SK-N-SH (cell line): Measurements from ENCODE around the gene BMF. TPM values are rescaled to one million over a fixed set of nuclear protein-coding genes. Genes with fewer than 3 reads are reported as not detected.

ENCODE experiments used
- CTCF ChIA-PET: fragments of 300-600, 350-600 bp; formaldehyde crosslinking; extraction: SDS; loops from one replicate; lab custom pipeline; 2021; lab: Yijun Ruan, JAX
- POLR2A ChIA-PET: fragments of 350-600 bp; sonication (Branson Sonifier 250); formaldehyde crosslinking; extraction: SDS; loops from one replicate; lab custom pipeline; 2020; ENCODE audit warnings: antibody characterized with exemption, inconsistent platforms; lab: Yijun Ruan, JAX
- DNase-seq: peaks from one replicate; pipeline ENCODE4 v3.0.0; 2012
- H2AFZ ChIP-seq: fragments of 200-600 bp; sonication (generic); 2 replicates; pipeline ENCODE4 v1.8.1; 2016; ENCODE audit warnings: antibody characterized with exemption, mild to moderate bottlenecking, low read depth
- H3F3A ChIP-seq: fragments of 200-600 bp; sonication (generic); replicated peaks from 2 replicates; pipeline ENCODE3; 2016; ENCODE audit warnings: antibody characterized with exemption, mild to moderate bottlenecking; ENCODE audit not compliant: insufficient read depth
- H3K27ac ChIP-seq, 2 experiments: fragments of 200-500 bp in 1 of 2; fragments of 200-600 bp in 1 of 2; sonication (Bioruptor generic) in 1 of 2; sonication (generic), shearing (Covaris generic) in 1 of 2; 2 replicates each; pipeline versions ENCODE4 v1.5.1 to v1.6.1; 2014 to 2016; ENCODE audit warnings: low read depth in 2 of 2, inconsistent platforms in 1 of 2, low read length in 1 of 2, mild to moderate bottlenecking in 1 of 2, mixed read lengths in 1 of 2
- H3K27me3 ChIP-seq: fragments of 200-600 bp; sonication (generic), shearing (Covaris generic); 2 replicates; pipeline ENCODE4 v1.6.1; 2016; ENCODE audit warnings: mixed run types; ENCODE audit not compliant: insufficient read depth
- H3K36me3 ChIP-seq, 2 experiments: fragments of 200-500 bp in 1 of 2; fragments of 200-600 bp in 1 of 2; sonication (Bioruptor generic) in 1 of 2; sonication (generic) in 1 of 2; replicated peaks in 1 of 2; 2 replicates each; pipeline versions ENCODE3 to v1.5.1; 2014 to 2016; ENCODE audit warnings: low read length in 1 of 2, mild to moderate bottlenecking in 1 of 2; ENCODE audit not compliant: insufficient read depth in 2 of 2, control insufficient read depth in 1 of 2
- H3K4me1 ChIP-seq, 2 experiments: fragments of 200-500 bp in 1 of 2; fragments of 200-600 bp in 1 of 2; sonication (Bioruptor generic) in 1 of 2; sonication (generic), shearing (Covaris generic) in 1 of 2; 2 replicates each; pipeline versions ENCODE4 v1.5.1 to v1.6.1; 2014 to 2016; ENCODE audit warnings: low read depth in 1 of 2, low read length in 1 of 2, mixed run types in 1 of 2; ENCODE audit not compliant: insufficient read depth in 2 of 2, control insufficient read depth in 1 of 2
- H3K4me2 ChIP-seq: fragments of 200-600 bp; sonication (generic), shearing (Covaris generic); 2 replicates; pipeline ENCODE4 v1.6.1; 2017; ENCODE audit warnings: mixed run types
- H3K4me3 ChIP-seq, 2 experiments: fragments of 200-500 bp in 1 of 2; fragments of 200-600 bp in 1 of 2; sonication (Bioruptor generic) in 1 of 2; sonication (generic), shearing (Covaris generic) in 1 of 2; 2 replicates each; pipeline versions ENCODE4 v1.5.1 to v1.8.1; 2014 to 2016; ENCODE audit warnings: low read depth in 2 of 2, inconsistent platforms in 1 of 2, low read length in 1 of 2, mild to moderate bottlenecking in 1 of 2, mixed read lengths in 1 of 2, moderate library complexity in 1 of 2
- H3K79me2 ChIP-seq: fragments of 200-600 bp; sonication (generic); 2 replicates; pipeline ENCODE4 v1.8.1; 2017; ENCODE audit warnings: mild to moderate bottlenecking; ENCODE audit not compliant: insufficient read depth
- H3K9ac ChIP-seq: fragments of 200-600 bp; sonication (generic); 2 replicates; pipeline ENCODE4 v1.6.1; 2017; ENCODE audit warnings: mixed run types
- H3K9me2 ChIP-seq: fragments of 200-600 bp; sonication (generic); 2 replicates; pipeline ENCODE4 v1.6.1; 2017; ENCODE audit warnings: mixed run types
- H3K9me3 ChIP-seq: fragments of 200-600 bp; sonication (generic); 2 replicates; pipeline ENCODE4 v1.6.1; 2017; ENCODE audit warnings: mixed run types, mild to moderate bottlenecking, moderate library complexity
- H4K20me1 ChIP-seq: fragments of 200-600 bp; sonication (generic); 2 replicates; pipeline ENCODE4 v1.6.1; 2017; ENCODE audit warnings: mild to moderate bottlenecking, mixed run types; ENCODE audit not compliant: insufficient read depth
- EP300 ChIP-seq, 2 experiments: IDR thresholded peaks; 2 replicates each; pipeline versions ENCODE4 v1.4.0 to v1.6.1; 2012; ENCODE audit warnings: borderline replicate concordance in 1 of 2, low read depth in 1 of 2, low read length in 1 of 2
- FOSL2 ChIP-seq: IDR thresholded peaks from 2 replicates; pipeline ENCODE4 v1.4.0; 2012; ENCODE audit warnings: low read depth, mild to moderate bottlenecking, moderate library complexity, borderline replicate concordance
- FOXJ3 ChIP-seq: sonication (generic); formaldehyde crosslinking; IDR thresholded peaks from 2 replicates; pipeline ENCODE4 v1.5.1; 2020; ENCODE audit warnings: mild to moderate bottlenecking, missing genetic modification reagents
- GATA2 ChIP-seq: sonication (generic); formaldehyde crosslinking; IDR thresholded peaks from 2 replicates; pipeline ENCODE4 v1.5.0; 2020; ENCODE audit warnings: mild to moderate bottlenecking, missing genetic modification reagents
- MAX ChIP-seq: IDR thresholded peaks from 2 replicates; pipeline ENCODE4 v1.4.0; 2012; ENCODE audit warnings: low read depth
- MXI1 ChIP-seq: IDR thresholded peaks from 2 replicates; pipeline ENCODE4 v1.6.1; 2012; ENCODE audit warnings: mild to moderate bottlenecking, low read depth, low read length, improper control_type of control experiment
- NRF1 ChIP-seq: IDR thresholded peaks from 2 replicates; pipeline ENCODE4 v1.6.1; 2012; ENCODE audit warnings: low read depth, mild to moderate bottlenecking, low read length
- RAD21 ChIP-seq: IDR thresholded peaks from 2 replicates; pipeline ENCODE4 v1.6.1; 2012; ENCODE audit warnings: mild to moderate bottlenecking, low read length
- REST ChIP-seq: IDR thresholded peaks from 2 replicates; pipeline ENCODE4 v1.6.1; 2012; ENCODE audit warnings: mild to moderate bottlenecking, low read depth, low read length, moderate library complexity
- RXRA ChIP-seq: IDR thresholded peaks from 2 replicates; pipeline ENCODE4 v1.4.0; 2012; ENCODE audit warnings: low read depth, mild to moderate bottlenecking, borderline replicate concordance
- SIN3A ChIP-seq: IDR thresholded peaks from 2 replicates; pipeline ENCODE4 v1.6.1; 2012; ENCODE audit warnings: low read depth, mild to moderate bottlenecking, low read length, moderate library complexity, borderline replicate concordance
- SMC3 ChIP-seq: IDR thresholded peaks from 2 replicates; pipeline ENCODE4 v1.6.1; 2012; ENCODE audit warnings: low read depth, low read length, improper control_type of control experiment
- TAF1 ChIP-seq: IDR thresholded peaks from 2 replicates; pipeline ENCODE4 v1.6.1; 2012; ENCODE audit warnings: low read depth, mild to moderate bottlenecking, low read length, moderate library complexity, borderline replicate concordance
- TEAD4 ChIP-seq: IDR thresholded peaks from 2 replicates; pipeline ENCODE4 v1.4.0; 2012; ENCODE audit warnings: mild to moderate bottlenecking, borderline replicate concordance; ENCODE audit not compliant: insufficient read depth
- YY1 ChIP-seq: IDR thresholded peaks from 2 replicates; pipeline ENCODE4 v1.4.0; 2012; ENCODE audit warnings: low read depth, mild to moderate bottlenecking
- ZBTB33 ChIP-seq: IDR thresholded peaks from 2 replicates; pipeline ENCODE4 v1.4.0; 2012; ENCODE audit warnings: low read depth, borderline replicate concordance
- WGBS: methylation state at CpG from one replicate; pipeline ENCODE4 v1.1.6; 2017; ENCODE audit warnings: low lambda C conversion rate; 5-methylcytosine and 5-hydroxymethylcytosine counted together
- polyA plus RNA-seq, 3 experiments: library from polyadenylated mRNA; depleted of rRNA; stranded (reverse); fragments of >200 nt; gene quantifications; 2 replicates each; pipeline ENCODE4 v1.2.3, GENCODE V29; 2012

The BMF gene
- polyA plus RNA-seq, 1 of the 3 experiments (the other 2 are of a cell fraction), result 0.72 TPM

- no peak for TF ChIP-seq ZBTB33
- no peak for TF ChIP-seq MXI1
Measured at GRCh38 chr15:40064231-40064894, 44.3 kb downstream of the BMF start (continued).

- 80% methylated on average over 1 of the region's 2 CpGs for WGBS
- TF ChIP-seq MAX, result no peak
- no peak for TF ChIP-seq RXRA
- TF ChIP-seq SMC3, result no peak
- TF ChIP-seq FOSL2, result peak; percentile 8; the same call in 1 of the 2 replicates
- TF ChIP-seq EP300 (IDR thresholded peaks at IDR 0.05; ENCODE audit: borderline replicate concordance in 1 of 2, low read depth in 1 of 2, low read length in 1 of 2), result no peak
- no peak for TF ChIP-seq SIN3A
- TF ChIP-seq TAF1, result no peak
- Histone ChIP-seq H3K79me2 (no peaks in the 10 kb centered on the region), H3K9ac (no peak overlapping the region), H3K4me1 (peaks cover 10 to 22% of the 10 kb centered on the region in 2 experiments), H2AFZ (no peak overlapping the region), H3K4me2 (no peak overlapping the region; the same call in 1 of the 2 replicates), H3K4me3 (no peak overlapping the region), H3K27me3 (no peaks in the 10 kb centered on the region), H3K36me3 (no peaks in the 10 kb centered on the region), H3K9me3 (no peaks in the 10 kb centered on the region), H3K9me2 (no peaks in the 10 kb centered on the region), H3K27ac (no peak overlapping the region), H4K20me1 (no peaks in the 10 kb centered on the region), H3F3A (no peaks in the 10 kb centered on the region)
- no peak for DNase-seq
- CTCF ChIA-PET, result interaction anchor here (0.6 kb wide), 1 partner anchor 10 kb away, joined by 3 read pairs; no protein-coding TSS in a partner anchor
- POLR2A ChIA-PET, result no interaction called here
Measured at GRCh38 chr15:40063563-40064011, 45.1 kb downstream of the BMF start.

GRCh38 chr15:40062816-40063562 lies 45.7 kb downstream of the BMF start:
- no peak for DNase-seq
- POLR2A ChIA-PET, result no interaction called here
- no peak for TF ChIP-seq MAX
- no peak for TF ChIP-seq SIN3A
- TF ChIP-seq TEAD4, result no peak
- no peak for TF ChIP-seq RAD21
- TF ChIP-seq FOXJ3 (CRISPR knock-in tag), result no peak
- no peak for TF ChIP-seq NRF1
- TF ChIP-seq TAF1, result no peak
- no peak for TF ChIP-seq GATA2
- TF ChIP-seq YY1, result no peak
- no peak for TF ChIP-seq RXRA
- no peak for TF ChIP-seq REST

More at GRCh38 chr15:40062816-40063562, 45.7 kb downstream of the BMF start:
- H3K27ac ChIP-seq, result no peak overlapping the region
- CTCF ChIA-PET, result interaction anchor here (0.6 to 2.4 kb wide), 2 partner anchors 11 to 18 kb away, joined by 3 to 8 read pairs; no protein-coding TSS in a partner anchor
- no peaks in the 10 kb centered on the region for H3K79me2 ChIP-seq
- H3K9me2 ChIP-seq, result no peaks in the 10 kb centered on the region
- 91% methylated on average over 10 of the region's 10 CpGs for WGBS
- H3F3A ChIP-seq, result no peaks in the 10 kb centered on the region
- no peaks in the 10 kb centered on the region for H3K27me3 ChIP-seq
- peaks cover 10 to 21% of the 10 kb centered on the region in 2 experiments; a peak in 3 of 4 replicates for H3K4me1 ChIP-seq
- no peaks in the 10 kb centered on the region for H4K20me1 ChIP-seq
- H2AFZ ChIP-seq, result no peak overlapping the region
- no peak overlapping the region for H3K9ac ChIP-seq
- H3K4me3 ChIP-seq, result no peak overlapping the region
- H3K36me3 ChIP-seq, result no peaks in the 10 kb centered on the region
- H3K9me3 ChIP-seq, result no peaks in the 10 kb centered on the region
- no peak overlapping the region for H3K4me2 ChIP-seq
